Thoracic aorta (tissue), 2 donors: ENCODE measurements around the gene MAST3. TPM values are rescaled to one million over a fixed set of nuclear protein-coding genes. Genes with fewer than 3 reads are reported as not detected.
A peak's percentile ranks its signal among the peaks of the same experiment; 100 is the strongest.

ENCODE experiments used
- ATAC-seq: fragments of 150-250 bp; one replicate; pipeline ENCODE4 v1.8.0; 2017; ENCODE audit warnings: low read depth; ENCODE audit not compliant: insufficient number of reproducible peaks, low FRiP score
- DNase-seq: peaks from one replicate; pipeline ENCODE4 v3.0.0-alpha.2; 2020; ENCODE audit warnings: low spot score
- H3K27ac ChIP-seq, 2 donors: fragments of 200-600 bp; sonication (generic); 1 replicate in 1 of 2; 2 replicates in 1 of 2; pipeline ENCODE4 v1.5.1; 2016; ENCODE audit warnings: mild to moderate bottlenecking in 2 of 2, moderate library complexity in 2 of 2
- H3K27me3 ChIP-seq: fragments of 200-600 bp; sonication (generic); replicated peaks from 2 replicates; pipeline ENCODE4 v1.6.0; 2016; ENCODE audit warnings: mild to moderate bottlenecking; ENCODE audit not compliant: insufficient read depth
- H3K36me3 ChIP-seq: fragments of 200-600 bp; sonication (generic); one replicate; pipeline ENCODE4 v1.5.1; 2016
- H3K4me1 ChIP-seq, 2 donors: fragments of 200-600 bp; sonication (generic); 1 replicate in 1 of 2; 2 replicates in 1 of 2; pipeline versions ENCODE4 v1.5.1 to v1.6.0; 2016; ENCODE audit warnings: low read depth in 2 of 2, mild to moderate bottlenecking in 1 of 2; ENCODE audit not compliant: control insufficient read depth in 1 of 2
- H3K4me3 ChIP-seq: fragments of 200-600 bp; sonication (generic); 2 replicates; pipeline ENCODE4 v1.5.1; 2016; ENCODE audit warnings: mild to moderate bottlenecking
- H3K9me3 ChIP-seq: fragments of 200-600 bp; sonication (generic); 2 replicates; pipeline ENCODE4 v1.5.1; 2016
- total RNA-seq, 2 donors: library from RNA; depleted of rRNA; stranded (reverse); fragments of >200 nt; gene quantifications; one replicate each; pipeline versions ENCODE4 v1.1.0 to v1.2.3, GENCODE V29; 2016
- TF ChIP-seq, protein P1 (sequence below): fragments of 200-600 bp; sonication (generic); IDR thresholded peaks from one replicate; pipeline ENCODE4 v1.5.1; 2019; ENCODE audit warnings: antibody characterized with exemption

The MAST3 gene
- total RNA-seq, 2 donors from 2014 or later: 18.7 to 27.8 TPM

DNA sequence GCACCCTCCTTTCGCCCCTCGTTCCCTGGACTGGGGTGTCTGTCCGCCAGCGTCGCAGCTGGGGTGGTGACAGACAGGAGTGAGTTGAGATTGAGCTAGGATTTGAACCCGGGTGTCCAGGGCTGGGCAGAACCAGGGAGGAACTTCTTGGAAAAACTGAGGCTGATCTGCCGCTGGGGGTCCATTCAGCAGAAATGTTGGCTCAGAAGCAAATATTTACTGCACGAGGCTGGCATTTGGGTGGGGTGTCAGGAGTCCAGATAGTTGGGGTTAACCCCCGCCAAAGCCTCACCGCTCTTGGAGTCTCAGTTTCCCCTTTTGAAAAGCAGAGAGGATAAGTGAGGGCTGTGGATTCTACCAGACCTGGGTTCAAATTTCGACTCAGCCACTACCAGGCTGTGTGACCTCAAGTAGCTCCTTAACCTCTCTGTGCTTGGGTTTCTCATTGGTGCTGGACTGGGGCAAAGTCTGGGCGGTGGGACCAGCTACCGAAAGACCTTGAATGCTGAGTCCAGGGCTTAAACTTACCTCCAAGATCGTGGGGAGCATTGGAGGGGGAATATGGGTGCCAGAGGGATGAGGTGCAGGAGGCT lies 20.9 kb downstream of the MAST3 start:
- peaks cover 3% of the 10 kb centered on the region for H3K36me3 ChIP-seq
- no peaks in the 10 kb centered on the region for H3K27me3 ChIP-seq
- no peak for ATAC-seq
- TF ChIP-seq, protein P1, sequence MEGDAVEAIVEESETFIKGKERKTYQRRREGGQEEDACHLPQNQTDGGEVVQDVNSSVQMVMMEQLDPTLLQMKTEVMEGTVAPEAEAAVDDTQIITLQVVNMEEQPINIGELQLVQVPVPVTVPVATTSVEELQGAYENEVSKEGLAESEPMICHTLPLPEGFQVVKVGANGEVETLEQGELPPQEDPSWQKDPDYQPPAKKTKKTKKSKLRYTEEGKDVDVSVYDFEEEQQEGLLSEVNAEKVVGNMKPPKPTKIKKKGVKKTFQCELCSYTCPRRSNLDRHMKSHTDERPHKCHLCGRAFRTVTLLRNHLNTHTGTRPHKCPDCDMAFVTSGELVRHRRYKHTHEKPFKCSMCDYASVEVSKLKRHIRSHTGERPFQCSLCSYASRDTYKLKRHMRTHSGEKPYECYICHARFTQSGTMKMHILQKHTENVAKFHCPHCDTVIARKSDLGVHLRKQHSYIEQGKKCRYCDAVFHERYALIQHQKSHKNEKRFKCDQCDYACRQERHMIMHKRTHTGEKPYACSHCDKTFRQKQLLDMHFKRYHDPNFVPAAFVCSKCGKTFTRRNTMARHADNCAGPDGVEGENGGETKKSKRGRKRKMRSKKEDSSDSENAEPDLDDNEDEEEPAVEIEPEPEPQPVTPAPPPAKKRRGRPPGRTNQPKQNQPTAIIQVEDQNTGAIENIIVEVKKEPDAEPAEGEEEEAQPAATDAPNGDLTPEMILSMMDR: no peak
- no peak for DNase-seq
- H3K9me3 ChIP-seq: no peaks in the 10 kb centered on the region
- H3K4me3 ChIP-seq: peak overlapping the region; percentile 92
- H3K4me1 ChIP-seq: peaks cover 7 to 21% of the 10 kb centered on the region in 2 donors
- H3K27ac ChIP-seq: peak overlapping the region; percentile 56

DNA sequence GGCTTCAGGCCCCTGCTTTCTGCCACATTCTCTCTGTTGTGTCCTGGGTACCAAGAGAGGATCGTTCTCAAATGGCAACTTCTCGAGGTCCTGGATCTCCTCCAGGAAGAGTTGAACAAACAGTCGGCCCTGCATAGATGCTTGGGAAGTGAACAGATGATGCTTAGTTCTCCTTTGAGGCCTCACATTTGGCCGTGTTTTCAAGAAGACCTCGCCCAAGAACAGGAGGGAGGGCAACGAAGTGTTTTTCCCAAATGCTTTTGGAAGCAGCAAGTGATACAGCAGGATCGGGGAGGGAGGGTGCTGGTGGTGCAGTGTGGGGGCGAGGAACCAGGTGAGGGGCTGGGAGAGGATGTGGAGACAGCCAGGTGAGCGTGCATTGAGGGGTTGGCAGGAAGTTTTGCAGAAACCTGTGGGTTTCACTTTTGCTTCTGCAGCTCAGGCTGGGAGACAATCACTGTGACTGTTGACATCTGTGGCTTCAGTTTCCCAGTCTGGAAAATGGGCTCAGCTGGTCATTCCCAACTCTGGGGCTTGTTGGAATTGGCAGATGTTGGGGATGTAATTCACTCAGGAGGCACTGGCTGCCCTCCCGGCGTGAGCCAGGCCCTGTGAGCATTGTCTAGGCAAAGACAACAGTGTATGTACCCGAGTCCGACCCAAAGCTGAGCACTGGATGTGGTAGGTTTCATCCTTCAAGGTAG lies 21.6 kb downstream of the MAST3 start:
- peak overlapping the region; percentile 92 for H3K4me3 ChIP-seq
- TF ChIP-seq, protein P1: no peak
- H3K4me1 ChIP-seq: peaks cover 7 to 21% of the 10 kb centered on the region in 2 donors
- peaks cover 9% of the 10 kb centered on the region for H3K36me3 ChIP-seq
- no peak for DNase-seq
- no peak overlapping the region for H3K27ac ChIP-seq
- H3K9me3 ChIP-seq: no peaks in the 10 kb centered on the region
- ATAC-seq: no peak
- no peaks in the 10 kb centered on the region for H3K27me3 ChIP-seq

DNA sequence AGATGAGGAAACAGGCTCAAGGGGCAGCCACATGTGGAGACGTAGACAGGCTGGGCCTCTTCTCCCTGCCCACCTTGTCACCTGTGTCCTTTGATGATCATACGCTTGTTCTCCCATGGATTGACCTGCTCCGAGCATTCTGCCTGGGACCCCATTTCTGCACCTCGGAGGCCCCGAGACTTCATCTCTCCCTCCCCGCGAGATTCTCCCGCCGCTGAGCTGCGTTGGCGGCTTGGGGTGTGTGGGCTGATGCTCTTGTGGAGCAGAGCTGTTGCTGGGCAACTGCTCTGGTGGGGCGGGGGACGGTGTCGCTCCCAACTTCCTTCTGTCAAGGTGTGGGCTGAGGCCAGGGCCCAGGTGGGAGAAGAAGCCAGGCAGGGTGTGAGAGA lies 22.1 kb downstream of the MAST3 start:
- Histone ChIP-seq H3K27me3 (no peaks in the 10 kb centered on the region), H3K27ac (no peak overlapping the region), H3K9me3 (no peaks in the 10 kb centered on the region), H3K36me3 (peaks cover 13% of the 10 kb centered on the region), H3K4me1 (peaks cover 7 to 21% of the 10 kb centered on the region in 2 donors), H3K4me3 (no peak overlapping the region)
- TF ChIP-seq, protein P1: no peak
- ATAC-seq (no peak), DNase-seq (no peak)

DNA sequence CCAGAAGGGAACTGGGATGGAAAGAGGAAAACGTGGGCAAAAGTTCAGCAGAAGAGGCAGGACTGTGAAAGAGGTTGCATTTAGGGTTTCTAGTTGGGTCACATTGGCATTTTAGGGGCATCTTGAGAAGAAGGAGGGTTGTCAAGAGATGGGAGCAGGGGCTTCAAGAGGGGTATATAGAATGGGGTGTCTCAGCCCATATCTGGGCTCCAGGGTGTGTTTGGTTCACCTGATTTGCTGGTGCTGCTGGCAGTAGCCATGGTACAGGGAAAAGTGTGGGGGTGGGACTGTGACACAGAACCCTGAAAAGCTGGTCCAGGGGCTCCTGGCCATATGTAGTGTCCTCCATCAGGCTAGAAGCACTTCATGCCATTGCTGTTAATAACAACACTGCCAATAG lies 22.5 kb downstream of the MAST3 start:
- TF ChIP-seq, protein P1: no peak
- no peak overlapping the region for H3K27ac ChIP-seq

DNA sequence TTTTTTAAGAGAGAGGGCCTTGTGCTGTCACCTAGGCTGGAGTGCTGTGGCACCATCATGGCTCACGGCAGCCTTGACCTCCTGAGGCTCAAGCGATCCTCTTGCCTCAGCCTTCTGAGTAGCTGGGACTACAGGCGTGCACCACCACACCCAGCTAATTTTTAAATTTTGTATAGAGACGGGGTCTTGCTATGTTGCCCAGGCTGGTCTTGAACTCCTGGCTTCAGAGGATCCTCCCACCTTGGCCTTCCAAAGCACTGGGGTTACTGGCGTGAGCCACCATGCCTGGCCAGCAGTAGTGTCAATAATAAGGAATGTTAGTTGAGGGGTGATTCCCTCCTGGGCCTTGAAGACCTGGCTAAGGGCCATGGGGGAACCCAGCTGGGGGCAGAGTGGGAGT lies 23.6 kb downstream of the MAST3 start:
- no peaks in the 10 kb centered on the region for H3K9me3 ChIP-seq
- peaks cover 18% of the 10 kb centered on the region for H3K36me3 ChIP-seq
- H3K4me1 ChIP-seq: peaks cover 7 to 21% of the 10 kb centered on the region in 2 donors
- no peak overlapping the region for H3K27ac ChIP-seq
- no peaks in the 10 kb centered on the region for H3K27me3 ChIP-seq
- H3K4me3 ChIP-seq: no peak overlapping the region
- DNase-seq (no peak), ATAC-seq (no peak)
- TF ChIP-seq, protein P1: no peak

More for the DNA sequence above, 22.5 kb downstream of the MAST3 start:
- ATAC-seq (no peak), DNase-seq (no peak)
- no peaks in the 10 kb centered on the region for H3K9me3 ChIP-seq
- peaks cover 14% of the 10 kb centered on the region for H3K36me3 ChIP-seq
- no peak overlapping the region for H3K4me3 ChIP-seq
- H3K4me1 ChIP-seq: peaks cover 7 to 21% of the 10 kb centered on the region in 2 donors
- H3K27me3 ChIP-seq: no peaks in the 10 kb centered on the region
